Neural cell (in vitro differentiated cells): ENCODE data around the gene SP140L.

ENCODE experiments used
- CTCF ChIP-seq: fragments of 450-650 bp; IDR thresholded peaks from 2 replicates; pipeline ENCODE4 v1.5.1; 2014; ENCODE audit warnings: antibody characterized with exemption, mild to moderate bottlenecking, moderate library complexity; ENCODE audit not compliant: poor library complexity, severe bottlenecking
- EP300 ChIP-seq: fragments of 450-650 bp; conservative IDR thresholded peaks from 2 replicates; pipeline ENCODE4 v1.6.1; 2014; ENCODE audit warnings: antibody characterized with exemption, mild to moderate bottlenecking, moderate library complexity; ENCODE audit not compliant: poor library complexity, severe bottlenecking
- EZH2 ChIP-seq: fragments of 200-600, 300-800 bp; shearing (Covaris generic), sonication (generic); IDR thresholded peaks from 2 replicates; pipeline ENCODE4 v1.6.1; 2014; ENCODE audit warnings: antibody characterized with exemption, low read length, borderline replicate concordance, mild to moderate bottlenecking; ENCODE audit not compliant: insufficient read depth, poor library complexity, severe bottlenecking
- MXI1 ChIP-seq: fragments of 450-650 bp; conservative IDR thresholded peaks from 2 replicates; pipeline ENCODE4 v1.6.1; 2014; ENCODE audit warnings: antibody characterized with exemption, mild to moderate bottlenecking; ENCODE audit not compliant: poor library complexity, severe bottlenecking
- POLR2AphosphoS5 ChIP-seq: IDR thresholded peaks from 2 replicates; pipeline ENCODE4 v1.6.1; 2012
- RAD21 ChIP-seq: fragments of 450-650 bp; conservative IDR thresholded peaks from 2 replicates; pipeline ENCODE4 v1.6.1; 2014; ENCODE audit warnings: antibody characterized with exemption, mild to moderate bottlenecking, moderate library complexity
- REST ChIP-seq: IDR thresholded peaks from 2 replicates; pipeline ENCODE4 v1.6.1; 2012; ENCODE audit warnings: borderline replicate concordance
- SMC3 ChIP-seq: fragments of 450-650 bp; conservative IDR thresholded peaks from 2 replicates; pipeline ENCODE4 v1.6.1; 2014; ENCODE audit warnings: antibody characterized with exemption, mild to moderate bottlenecking, moderate library complexity; ENCODE audit not compliant: poor library complexity
- TAF1 ChIP-seq: IDR thresholded peaks from 2 replicates; pipeline ENCODE4 v1.6.1; 2012; ENCODE audit warnings: low read depth

GRCh38 chr2:230306474-230306873, 20.5 kb upstream of the SP140L start:
- TF ChIP-seq CTCF (no peak), EP300 (no peak), POLR2AphosphoS5 (no peak), EZH2 (no peak), RAD21 (no peak), SMC3 (no peak), TAF1 (no peak), REST (no peak), MXI1 (no peak)
